ENCODE data around the gene NACC2. TPM values are rescaled to one million over a fixed set of nuclear protein-coding genes. Genes with fewer than 3 reads are reported as not detected.
A peak's percentile ranks its signal among the peaks of the same experiment; 100 is the strongest.

The NACC2 gene
- total and polyA plus RNA-seq, 2 experiments from 2014 or later = 11.0 to 13.0 TPM

DNA sequence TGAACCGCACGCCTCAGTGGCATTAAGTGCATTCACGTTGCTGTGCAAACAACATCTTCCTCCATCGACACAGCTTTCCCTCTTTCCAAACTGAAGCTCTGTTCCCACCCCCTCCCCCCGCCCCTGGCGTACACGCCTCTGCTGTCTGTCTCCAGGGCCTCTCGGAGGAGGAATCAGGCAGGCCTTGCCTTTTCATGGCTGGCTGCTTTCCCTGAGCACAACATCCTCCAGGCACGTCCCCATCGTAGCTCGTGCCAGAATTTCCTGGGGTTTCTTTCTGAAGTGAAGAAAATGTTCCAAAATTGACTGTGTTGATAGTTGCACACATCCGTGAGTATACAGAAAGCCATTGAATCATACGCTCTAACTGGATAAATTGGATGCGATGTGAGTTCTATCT, 45.9 kb upstream of the NACC2 start:
- DNase-seq (ENCODE audit: low spot score) = no peak
- no peaks in the 10 kb centered on the region for H3K79me2 ChIP-seq
- TF ChIP-seq, protein P1, sequence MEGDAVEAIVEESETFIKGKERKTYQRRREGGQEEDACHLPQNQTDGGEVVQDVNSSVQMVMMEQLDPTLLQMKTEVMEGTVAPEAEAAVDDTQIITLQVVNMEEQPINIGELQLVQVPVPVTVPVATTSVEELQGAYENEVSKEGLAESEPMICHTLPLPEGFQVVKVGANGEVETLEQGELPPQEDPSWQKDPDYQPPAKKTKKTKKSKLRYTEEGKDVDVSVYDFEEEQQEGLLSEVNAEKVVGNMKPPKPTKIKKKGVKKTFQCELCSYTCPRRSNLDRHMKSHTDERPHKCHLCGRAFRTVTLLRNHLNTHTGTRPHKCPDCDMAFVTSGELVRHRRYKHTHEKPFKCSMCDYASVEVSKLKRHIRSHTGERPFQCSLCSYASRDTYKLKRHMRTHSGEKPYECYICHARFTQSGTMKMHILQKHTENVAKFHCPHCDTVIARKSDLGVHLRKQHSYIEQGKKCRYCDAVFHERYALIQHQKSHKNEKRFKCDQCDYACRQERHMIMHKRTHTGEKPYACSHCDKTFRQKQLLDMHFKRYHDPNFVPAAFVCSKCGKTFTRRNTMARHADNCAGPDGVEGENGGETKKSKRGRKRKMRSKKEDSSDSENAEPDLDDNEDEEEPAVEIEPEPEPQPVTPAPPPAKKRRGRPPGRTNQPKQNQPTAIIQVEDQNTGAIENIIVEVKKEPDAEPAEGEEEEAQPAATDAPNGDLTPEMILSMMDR (IDR thresholded peaks at IDR 0.05; ENCODE audit: poor library complexity) = no peak
- TF ChIP-seq EZH2phosphoT487 (IDR thresholded peaks at IDR 0.05; ENCODE audit: low read depth, severe bottlenecking, unreplicated experiment) (no peak), EZH2 (IDR thresholded peaks at IDR 0.05; ENCODE audit: borderline replicate concordance) (no peak)
- no peaks in the 10 kb centered on the region for H3K4me1 ChIP-seq (ENCODE audit: insufficient read depth)
- no peaks in the 10 kb centered on the region for H3K9me2 ChIP-seq (replicated peaks; ENCODE audit: insufficient read depth)
- H4K20me1 ChIP-seq (ENCODE audit: insufficient read depth, poor library complexity, severe bottlenecking) = no peaks in the 10 kb centered on the region
- H2AFZ ChIP-seq = no peak overlapping the region
- H3K36me3 ChIP-seq (replicated peaks; ENCODE audit: insufficient read depth, low read depth) = no peaks in the 10 kb centered on the region
- H3K4me2 ChIP-seq = no peak overlapping the region
- H3K4me3 ChIP-seq = no peak overlapping the region
- no peaks in the 10 kb centered on the region for H3K9me3 ChIP-seq (ENCODE audit: low read depth)
- H3K27me3 ChIP-seq = peaks cover 11% of the 10 kb centered on the region
- WGBS (ENCODE audit: low lambda C conversion rate, missing lambda C conversion rate) = 80% methylated on average over 13 of the region's 14 CpGs
- H3K27ac ChIP-seq = no peak overlapping the region

DNA sequence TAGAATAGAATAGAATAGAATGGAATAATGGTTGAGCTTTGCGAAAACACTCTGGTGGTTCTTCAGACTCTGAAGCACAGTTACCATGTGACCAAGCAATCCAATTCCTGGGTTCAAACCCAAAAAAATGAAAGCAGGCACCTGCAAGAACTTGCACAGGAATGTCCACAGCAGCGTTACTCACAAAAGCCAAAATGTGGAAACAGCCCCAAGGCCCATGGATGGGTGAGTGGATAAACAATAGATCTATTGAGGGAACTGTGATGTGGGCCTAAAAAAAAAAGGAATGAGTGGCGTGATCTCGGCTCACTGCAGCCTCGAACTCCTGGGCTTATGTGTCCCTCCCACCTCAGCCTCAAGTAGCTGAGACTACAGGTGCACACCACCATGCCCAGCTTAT, 45.0 kb upstream of the NACC2 start:
- Histone ChIP-seq H3K4me1 (ENCODE audit: insufficient read depth) (no peaks in the 10 kb centered on the region), H3K36me3 (replicated peaks; ENCODE audit: insufficient read depth, low read depth) (no peaks in the 10 kb centered on the region), H3K27me3 (peaks cover 19% of the 10 kb centered on the region), H3K9me3 (ENCODE audit: low read depth) (no peaks in the 10 kb centered on the region), H3K79me2 (no peaks in the 10 kb centered on the region), H4K20me1 (ENCODE audit: insufficient read depth, poor library complexity, severe bottlenecking) (no peaks in the 10 kb centered on the region), H3K27ac (no peak overlapping the region), H3K4me2 (no peak overlapping the region), H3K4me3 (no peak overlapping the region), H2AFZ (no peak overlapping the region), H3K9me2 (replicated peaks; ENCODE audit: insufficient read depth) (no peaks in the 10 kb centered on the region)
- no peak for DNase-seq (ENCODE audit: low spot score)
- TF ChIP-seq EZH2 (IDR thresholded peaks at IDR 0.05; ENCODE audit: borderline replicate concordance) (no peak), EZH2phosphoT487 (IDR thresholded peaks at IDR 0.05; ENCODE audit: low read depth, severe bottlenecking, unreplicated experiment) (no peak)
- TF ChIP-seq, protein P1 (IDR thresholded peaks at IDR 0.05; ENCODE audit: poor library complexity) = no peak
- WGBS (ENCODE audit: low lambda C conversion rate, missing lambda C conversion rate) = 77% methylated on average over 5 of the region's 5 CpGs

DNA sequence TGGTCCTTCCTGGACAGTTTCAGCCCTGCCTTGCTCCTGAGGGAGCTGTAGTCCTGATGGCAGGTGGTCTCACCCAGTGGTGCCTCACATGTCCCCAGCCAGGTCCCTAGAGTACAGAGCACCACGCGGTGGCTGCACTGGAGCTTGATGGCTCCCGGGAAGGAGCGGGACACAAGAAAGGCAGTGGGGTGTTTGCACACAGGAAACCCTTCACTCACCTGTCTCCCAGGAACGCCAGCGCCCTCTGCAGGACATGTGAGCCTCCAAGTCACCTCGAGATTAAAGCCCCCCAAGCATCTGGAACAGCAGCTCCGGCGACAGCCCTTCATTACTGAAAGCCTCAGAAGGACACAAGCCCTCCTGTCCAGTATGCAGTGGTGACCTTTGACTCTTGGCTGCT, 43.5 kb upstream of the NACC2 start:
- Histone ChIP-seq H3K4me2 (no peak overlapping the region), H3K4me3 (no peak overlapping the region), H3K27ac (no peak overlapping the region), H3K9me3 (ENCODE audit: low read depth) (no peaks in the 10 kb centered on the region), H3K27me3 (peaks cover 29% of the 10 kb centered on the region), H3K79me2 (no peaks in the 10 kb centered on the region), H3K4me1 (ENCODE audit: insufficient read depth) (peaks cover 6% of the 10 kb centered on the region), H3K9me2 (replicated peaks; ENCODE audit: insufficient read depth) (no peaks in the 10 kb centered on the region), H2AFZ (no peak overlapping the region), H3K36me3 (replicated peaks; ENCODE audit: insufficient read depth, low read depth) (no peaks in the 10 kb centered on the region), H4K20me1 (ENCODE audit: insufficient read depth, poor library complexity, severe bottlenecking) (no peaks in the 10 kb centered on the region)
- peak; percentile 66 for DNase-seq (ENCODE audit: low spot score)
- 20% methylated on average over 9 of the region's 9 CpGs for WGBS (ENCODE audit: low lambda C conversion rate, missing lambda C conversion rate)
- TF ChIP-seq EZH2phosphoT487 (IDR thresholded peaks at IDR 0.05; ENCODE audit: low read depth, severe bottlenecking, unreplicated experiment) = no peak
- TF ChIP-seq, protein P1 (IDR thresholded peaks at IDR 0.05; ENCODE audit: poor library complexity) = peak; percentile 38

Data from hepatocyte (in vitro differentiated cells).